ENCODE measurements around the gene ATG2B.
"Not testable (repeated sequence)": the region's sequence is repeated elsewhere in the genome, so short reads cannot be mapped to it uniquely, and the experiment has no call there.

ATG2B gene

DNA sequence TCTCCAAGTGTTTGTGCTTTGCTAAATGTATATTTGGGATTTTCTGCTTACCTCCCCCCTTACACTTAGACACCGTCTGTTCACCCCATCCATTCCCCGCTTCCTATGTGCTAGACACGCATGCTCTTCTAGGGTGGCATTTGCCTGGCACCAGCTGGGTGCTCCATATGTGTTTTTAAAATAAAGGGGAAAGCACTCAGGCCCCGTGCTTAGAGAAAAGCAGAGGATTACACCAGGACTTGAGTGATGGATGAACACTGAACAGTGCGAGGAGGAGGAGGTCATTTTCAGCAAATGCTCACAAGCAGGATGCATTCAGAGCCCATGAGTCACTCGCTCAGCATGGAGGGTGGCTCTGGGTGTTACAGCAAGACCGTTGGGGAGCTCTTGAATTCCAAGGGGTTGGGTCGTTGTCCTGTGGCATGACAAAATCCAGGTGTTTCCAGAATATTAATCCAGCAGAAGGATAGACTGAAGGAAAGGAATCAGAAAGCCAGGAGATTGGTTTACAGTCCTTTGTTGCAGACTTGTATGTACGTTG lies 110.1 kb downstream of the ATG2B start:
- no peak for DNase-seq (ENCODE audit: low spot score)

- no peak for DNase-seq (ENCODE audit: low spot score)
These were observed 110.7 kb downstream of the ATG2B start for GRCh38 chr14:96252323-96252998.

DNA sequence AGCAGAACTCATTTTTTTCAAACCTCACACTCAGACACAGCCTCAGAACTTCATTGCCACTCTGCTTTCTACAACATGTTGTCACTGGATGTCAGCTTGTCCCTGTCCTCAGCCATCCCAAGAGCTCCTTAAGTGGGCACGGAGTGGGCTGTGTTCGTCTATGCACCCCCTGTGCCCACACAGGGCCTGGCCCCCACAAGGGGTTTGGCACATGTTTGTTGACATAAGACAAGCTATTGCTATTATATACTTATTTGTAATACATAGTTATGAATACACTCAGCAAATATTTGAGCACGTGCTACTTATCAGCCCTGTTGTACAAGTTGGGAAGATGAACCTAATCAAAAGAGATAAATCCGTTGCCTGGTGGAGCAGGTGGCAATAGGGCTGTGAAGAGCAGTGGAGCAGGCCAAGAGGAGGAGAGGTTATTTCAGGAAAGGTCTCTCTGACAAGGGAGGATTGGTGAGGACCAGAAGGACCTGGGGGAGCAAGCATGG lies 111.4 kb downstream of the ATG2B start:
- DNase-seq (ENCODE audit: low spot score): no peak

- DNase-seq (ENCODE audit: low spot score): no peak
These were observed 112.7 kb downstream of the ATG2B start for GRCh38 chr14:96250485-96250884.

- DNase-seq (ENCODE audit: low spot score): no peak
These were observed 114.1 kb downstream of the ATG2B start for GRCh38 chr14:96249029-96249428.

DNA sequence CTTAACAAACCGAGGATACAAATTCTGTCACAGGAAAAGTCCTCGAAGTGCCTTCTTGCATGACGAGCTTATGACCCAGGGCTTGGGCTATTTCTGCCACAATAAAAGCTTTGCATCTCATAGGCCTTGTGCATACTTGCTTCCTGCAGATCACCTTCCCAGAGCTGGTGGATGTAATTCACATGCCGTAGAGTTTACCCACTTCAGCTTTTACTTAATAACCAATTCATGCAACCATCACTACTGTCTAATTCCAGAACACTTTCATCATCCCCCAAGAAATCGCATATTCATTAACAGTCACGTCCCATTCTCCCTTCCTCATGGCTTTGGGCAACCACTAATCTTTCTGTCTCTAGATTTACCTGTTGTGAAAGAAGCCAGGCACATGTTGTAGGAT lies 116.1 kb downstream of the ATG2B start:
- DNase-seq (ENCODE audit: low spot score): no peak

GRCh38 chr14:96246539-96246847 lies 116.6 kb downstream of the ATG2B start:
- no peak for DNase-seq (ENCODE audit: low spot score)

DNA sequence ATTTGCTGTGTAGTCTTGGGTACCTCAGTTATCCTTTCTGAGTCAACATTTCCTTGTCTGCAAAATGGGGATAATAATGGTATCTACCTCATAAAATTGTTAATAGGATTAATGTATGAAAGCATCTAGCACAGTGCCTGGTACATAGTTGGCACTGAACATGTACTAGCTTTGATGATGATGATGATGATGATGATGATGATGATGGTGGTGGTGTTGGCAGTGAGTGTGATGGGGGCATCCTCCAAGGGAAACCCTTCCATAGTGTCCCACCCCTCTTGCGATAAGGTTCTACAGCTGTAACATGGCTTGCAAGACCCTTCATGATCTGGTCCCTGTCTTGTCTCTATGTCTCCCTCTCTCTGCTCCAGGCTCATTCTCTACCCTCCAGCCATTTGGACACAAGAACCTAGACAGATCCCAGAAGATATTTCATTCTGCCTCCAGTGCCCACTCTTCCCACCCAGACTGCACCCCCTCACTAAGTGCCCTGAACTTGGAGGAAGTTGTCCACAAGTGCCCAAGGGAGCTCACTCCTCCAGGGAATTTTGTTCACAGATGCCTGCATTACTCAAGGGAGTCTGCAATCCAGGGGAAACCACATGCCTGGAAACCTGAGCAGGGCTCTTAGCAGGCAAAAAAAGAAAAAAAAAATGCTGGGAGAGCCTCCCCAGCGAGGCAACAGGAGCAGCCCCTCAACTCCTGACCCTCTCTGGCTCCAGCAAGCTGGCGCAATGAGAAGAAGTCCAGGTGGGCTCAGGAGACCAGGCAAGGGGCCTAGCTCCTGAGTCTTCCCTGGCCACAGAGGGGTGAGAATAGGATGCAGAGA lies 117.2 kb downstream of the ATG2B start:
- DNase-seq (ENCODE audit: low spot score): no peak

DNA sequence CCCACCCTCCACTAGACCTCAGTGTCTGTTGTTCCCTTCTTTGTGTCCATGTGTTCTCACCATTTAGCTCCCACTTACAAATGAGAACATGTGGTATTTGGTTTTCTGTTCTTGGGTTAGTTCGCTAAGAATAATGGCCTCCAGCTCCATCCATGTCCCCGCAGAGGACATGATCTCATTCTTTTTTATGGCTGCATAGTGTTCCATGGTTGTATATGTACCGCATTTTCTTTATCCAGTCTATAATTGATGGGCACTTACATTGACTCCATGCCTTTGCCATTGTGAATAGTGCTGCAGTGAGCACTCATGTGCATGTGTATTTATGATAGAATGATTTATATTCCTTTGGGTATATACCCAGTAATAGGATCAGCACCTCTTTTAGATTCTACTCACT lies 118.1 kb downstream of the ATG2B start:
- not testable (repeated sequence) for DNase-seq (ENCODE audit: low spot score)

DNA sequence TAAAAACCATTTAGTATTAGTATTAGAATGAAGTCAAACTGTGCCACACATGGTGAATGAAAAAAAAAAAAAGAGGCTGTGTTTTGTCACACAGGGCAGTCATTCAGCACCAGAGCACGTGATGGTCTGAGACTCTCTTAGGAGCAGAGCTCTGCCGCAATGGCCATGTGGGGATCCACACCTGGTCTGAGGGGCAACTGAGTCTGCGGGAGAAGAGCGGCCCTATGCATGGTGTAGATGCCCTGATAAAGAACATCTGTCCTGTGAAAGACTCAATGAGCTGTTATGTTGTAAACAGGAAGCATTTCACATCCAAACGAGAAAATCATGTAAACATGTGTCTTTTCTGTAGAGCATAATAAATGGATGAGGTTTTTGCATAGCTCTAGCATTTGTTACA lies 119.4 kb downstream of the ATG2B start:
- no peak for DNase-seq (ENCODE audit: low spot score)

GRCh38 chr14:96242126-96242525 lies 121.0 kb downstream of the ATG2B start:
- no peak for DNase-seq (ENCODE audit: low spot score)

- DNase-seq (ENCODE audit: low spot score): no peak
These were observed 122.5 kb downstream of the ATG2B start for GRCh38 chr14:96240641-96241040.

DNA sequence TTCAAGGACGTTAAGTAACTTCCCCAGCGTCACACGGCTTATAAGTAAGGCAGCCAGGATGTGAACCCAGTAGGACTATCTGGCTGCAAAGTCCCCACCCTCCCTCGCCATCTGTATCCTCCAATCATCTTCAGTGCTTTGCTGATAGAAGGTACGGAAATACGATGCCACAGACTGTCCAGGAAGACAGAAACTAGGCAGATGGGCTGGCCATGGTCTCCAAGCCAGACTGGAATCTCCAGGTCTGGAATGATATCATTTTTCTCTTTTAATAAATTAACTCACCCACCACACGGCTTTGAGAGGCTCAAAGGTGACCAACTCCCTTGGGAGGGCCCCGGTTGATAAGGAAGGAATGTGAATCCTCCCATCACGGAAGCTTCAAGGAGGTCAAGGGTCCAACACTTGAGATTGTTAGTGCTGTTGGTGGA lies 123.4 kb downstream of the ATG2B start:
- DNase-seq (ENCODE audit: low spot score): no peak

DNA sequence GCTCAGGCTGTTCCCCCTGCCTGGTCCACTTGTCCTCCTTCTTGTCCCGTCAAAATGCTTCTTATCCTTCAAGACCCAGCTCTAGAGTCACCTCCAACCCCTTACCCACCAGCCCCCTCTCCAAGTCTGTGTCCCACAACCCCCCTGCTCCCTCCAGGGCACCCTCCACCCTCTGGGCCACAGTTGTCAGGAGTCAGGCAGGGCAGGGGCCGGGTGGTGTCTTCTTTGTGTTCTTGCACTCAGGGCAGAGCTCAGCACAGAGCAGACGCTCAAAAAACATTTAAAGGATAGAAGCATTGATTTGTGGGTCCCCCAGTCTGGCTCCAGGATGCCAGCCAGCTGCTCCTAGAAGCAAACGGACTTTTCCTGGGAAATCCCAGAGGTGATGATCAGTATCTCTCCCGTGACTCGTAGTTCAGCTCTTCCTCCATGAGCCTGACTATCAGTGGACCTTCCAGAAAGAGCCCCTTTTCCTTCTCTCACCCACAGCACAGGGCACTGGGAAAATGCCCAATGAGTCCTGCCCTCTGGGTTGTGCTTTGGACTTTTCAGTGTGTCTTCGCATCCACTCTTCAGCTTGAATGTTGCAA lies 124.4 kb downstream of the ATG2B start:
- no peak for DNase-seq (ENCODE audit: low spot score)

- DNase-seq (ENCODE audit: low spot score): no peak
These were observed 125.5 kb downstream of the ATG2B start for GRCh38 chr14:96237641-96238040.

DNA sequence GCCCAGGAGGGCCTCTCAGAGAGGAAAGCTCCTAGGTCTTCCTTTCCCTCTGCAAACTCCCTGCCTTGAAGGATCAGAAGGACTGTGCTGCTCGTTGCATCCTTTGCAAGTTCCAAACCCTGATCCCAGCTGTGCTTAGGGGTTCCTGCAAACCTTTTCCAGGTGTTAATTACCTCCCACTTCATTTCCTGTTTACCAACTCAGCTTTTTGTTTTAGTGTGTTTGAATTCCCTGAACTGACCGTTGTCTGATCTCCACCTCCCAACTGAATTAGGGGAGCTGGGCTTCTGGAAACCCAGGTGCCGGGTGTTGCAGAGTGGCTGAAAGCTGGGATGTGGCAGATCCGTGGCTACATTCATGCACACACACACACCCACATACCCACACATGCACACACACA lies 127.7 kb downstream of the ATG2B start:
- no peak for DNase-seq (ENCODE audit: low spot score)

DNA sequence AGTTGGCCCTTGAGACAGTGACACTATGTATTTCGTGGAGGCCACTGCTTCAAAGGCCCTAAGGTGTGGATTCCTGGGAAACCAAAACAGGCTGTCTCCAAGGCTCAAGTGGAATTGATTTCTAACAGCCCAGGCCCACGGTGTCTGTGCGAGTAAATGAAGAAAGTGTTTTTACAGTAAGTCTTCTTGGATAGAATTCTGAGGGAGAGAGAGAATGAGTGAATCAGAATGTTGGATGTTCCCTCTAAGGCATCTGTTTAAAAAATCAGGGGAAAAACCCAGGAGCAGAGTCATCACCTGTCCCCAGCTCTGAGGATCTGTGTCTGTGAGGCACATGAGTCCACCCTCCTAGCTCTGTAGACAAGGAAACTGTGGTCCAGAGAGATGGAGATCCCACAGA lies 129.5 kb downstream of the ATG2B start:
- no peak for DNase-seq (ENCODE audit: low spot score)

GRCh38 chr14:96232506-96232905 lies 130.6 kb downstream of the ATG2B start:
- no peak for DNase-seq (ENCODE audit: low spot score)

- DNase-seq (ENCODE audit: low spot score): no peak
These were observed 131.5 kb downstream of the ATG2B start for GRCh38 chr14:96231526-96232130.

- DNase-seq (ENCODE audit: low spot score): no peak
These were observed 132.1 kb downstream of the ATG2B start for GRCh38 chr14:96231056-96231455.

DNA sequence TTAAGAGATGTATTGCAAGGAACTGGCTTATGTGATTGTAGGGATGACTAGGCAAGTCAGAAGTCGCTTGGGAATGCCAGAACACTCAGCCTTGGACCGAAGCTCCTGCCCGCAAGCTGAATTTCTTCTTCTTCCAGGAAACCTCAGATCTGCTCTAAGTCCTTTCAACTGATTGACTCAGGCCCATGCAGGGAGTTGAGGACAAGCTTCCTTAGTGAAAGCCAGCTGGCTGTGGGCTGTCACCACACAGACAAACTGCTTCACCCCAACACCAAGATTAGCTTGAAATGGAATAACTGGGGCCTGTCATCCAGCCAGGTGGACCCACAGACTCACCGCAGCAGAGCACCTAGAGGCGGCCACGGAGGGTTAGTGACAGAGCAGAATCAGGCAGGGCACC lies 133.8 kb downstream of the ATG2B start:
- DNase-seq (ENCODE audit: low spot score): no peak
